IPS-18a (cell line): ENCODE results near the gene STRIP1.

Experiments used
- H3K27ac ChIP-seq: one replicate; pipeline ENCODE4 v1.5.1; 2013; ENCODE audit warnings: low read length
- H3K27me3 ChIP-seq: one replicate; pipeline ENCODE4 v1.6.1; 2013; ENCODE audit warnings: mild to moderate bottlenecking, low read length; ENCODE audit not compliant: control insufficient read depth, insufficient read depth
- H3K36me3 ChIP-seq: one replicate; pipeline ENCODE4 v1.6.1; 2013; ENCODE audit warnings: low read depth, low read length; ENCODE audit not compliant: control insufficient read depth
- H3K4me1 ChIP-seq: one replicate; pipeline ENCODE4 v1.6.1; 2013; ENCODE audit warnings: low read depth, low read length; ENCODE audit not compliant: control insufficient read depth
- H3K4me3 ChIP-seq: one replicate; pipeline ENCODE4 v1.5.1; 2013; ENCODE audit warnings: low read length
- H3K9ac ChIP-seq: one replicate; pipeline ENCODE4 v1.6.1; 2013; ENCODE audit warnings: mild to moderate bottlenecking, low read length, moderate library complexity
- H3K9me3 ChIP-seq: one replicate; pipeline ENCODE4 v1.6.1; 2013; ENCODE audit warnings: low read depth, low read length; ENCODE audit not compliant: control insufficient read depth

STRIP1 gene

GRCh38 chr1:110055493-110056284 lies 21.3 kb downstream of the STRIP1 start:
- no peak overlapping the region for H3K4me3 ChIP-seq
- H3K9me3 ChIP-seq: no peaks in the 10 kb centered on the region
- peaks cover 74% of the 10 kb centered on the region for H3K36me3 ChIP-seq
- H3K9ac ChIP-seq: no peak overlapping the region
- no peaks in the 10 kb centered on the region for H3K27me3 ChIP-seq
- H3K4me1 ChIP-seq: no peaks in the 10 kb centered on the region
- no peak overlapping the region for H3K27ac ChIP-seq

- H3K36me3 ChIP-seq: peaks cover 68% of the 10 kb centered on the region
- H3K4me1 ChIP-seq: no peaks in the 10 kb centered on the region
- no peak overlapping the region for H3K4me3 ChIP-seq
- no peaks in the 10 kb centered on the region for H3K9me3 ChIP-seq
- no peak overlapping the region for H3K9ac ChIP-seq
- H3K27me3 ChIP-seq: no peaks in the 10 kb centered on the region
- H3K27ac ChIP-seq: no peak overlapping the region
These were observed 21.9 kb downstream of the STRIP1 start for GRCh38 chr1:110056285-110056683.

GRCh38 chr1:110056776-110057175 lies 22.4 kb downstream of the STRIP1 start:
- Histone ChIP-seq H3K27ac (no peak overlapping the region), H3K9me3 (no peaks in the 10 kb centered on the region), H3K27me3 (no peaks in the 10 kb centered on the region), H3K4me3 (no peak overlapping the region), H3K9ac (no peak overlapping the region), H3K4me1 (no peaks in the 10 kb centered on the region), H3K36me3 (peaks cover 63% of the 10 kb centered on the region)

GRCh38 chr1:110057963-110058518 lies 23.6 kb downstream of the STRIP1 start:
- no peaks in the 10 kb centered on the region for H3K27me3 ChIP-seq
- no peak overlapping the region for H3K27ac ChIP-seq
- H3K36me3 ChIP-seq: peaks cover 51% of the 10 kb centered on the region
- H3K4me1 ChIP-seq: no peaks in the 10 kb centered on the region
- H3K9me3 ChIP-seq: no peaks in the 10 kb centered on the region
- H3K4me3 ChIP-seq: no peak overlapping the region
- H3K9ac ChIP-seq: no peak overlapping the region

- Histone ChIP-seq H3K27me3 (no peaks in the 10 kb centered on the region), H3K9me3 (no peaks in the 10 kb centered on the region), H3K4me1 (no peaks in the 10 kb centered on the region), H3K9ac (no peak overlapping the region), H3K4me3 (no peak overlapping the region), H3K36me3 (peaks cover 45% of the 10 kb centered on the region), H3K27ac (no peak overlapping the region)
These were observed 24.2 kb downstream of the STRIP1 start for GRCh38 chr1:110058591-110058990.

GRCh38 chr1:110059133-110059863 lies 24.9 kb downstream of the STRIP1 start:
- Histone ChIP-seq H3K9me3 (no peaks in the 10 kb centered on the region), H3K9ac (no peak overlapping the region), H3K27me3 (no peaks in the 10 kb centered on the region), H3K27ac (no peak overlapping the region), H3K4me3 (no peak overlapping the region), H3K36me3 (peaks cover 40% of the 10 kb centered on the region), H3K4me1 (no peaks in the 10 kb centered on the region)

GRCh38 chr1:110060034-110060661 lies 25.7 kb downstream of the STRIP1 start:
- Histone ChIP-seq H3K9me3 (no peaks in the 10 kb centered on the region), H3K4me3 (no peak overlapping the region), H3K9ac (no peak overlapping the region), H3K27ac (no peak overlapping the region), H3K36me3 (peaks cover 32% of the 10 kb centered on the region), H3K4me1 (no peaks in the 10 kb centered on the region), H3K27me3 (peaks cover 1% of the 10 kb centered on the region)

- Histone ChIP-seq H3K27me3 (peaks cover 6% of the 10 kb centered on the region), H3K27ac (no peak overlapping the region), H3K9me3 (no peaks in the 10 kb centered on the region), H3K4me1 (no peaks in the 10 kb centered on the region), H3K36me3 (peaks cover 27% of the 10 kb centered on the region), H3K4me3 (no peak overlapping the region), H3K9ac (no peak overlapping the region)
These were observed 26.2 kb downstream of the STRIP1 start for GRCh38 chr1:110060662-110061060.

- H3K4me1 ChIP-seq: no peaks in the 10 kb centered on the region
- H3K4me3 ChIP-seq: no peak overlapping the region
- H3K27me3 ChIP-seq: peaks cover 13% of the 10 kb centered on the region
- H3K36me3 ChIP-seq: peaks cover 20% of the 10 kb centered on the region
- H3K27ac ChIP-seq: no peak overlapping the region
- H3K9me3 ChIP-seq: no peaks in the 10 kb centered on the region
- no peak overlapping the region for H3K9ac ChIP-seq
These were observed 26.9 kb downstream of the STRIP1 start for GRCh38 chr1:110061341-110061740.

GRCh38 chr1:110062612-110063011 lies 28.2 kb downstream of the STRIP1 start:
- H3K27me3 ChIP-seq: peaks cover 26% of the 10 kb centered on the region
- no peaks in the 10 kb centered on the region for H3K9me3 ChIP-seq
- H3K4me1 ChIP-seq: peaks cover 1% of the 10 kb centered on the region
- no peak overlapping the region for H3K4me3 ChIP-seq
- no peak overlapping the region for H3K9ac ChIP-seq
- peaks cover 7% of the 10 kb centered on the region for H3K36me3 ChIP-seq
- no peak overlapping the region for H3K27ac ChIP-seq

- Histone ChIP-seq H3K4me3 (no peak overlapping the region), H3K27me3 (peaks cover 37% of the 10 kb centered on the region), H3K4me1 (peaks cover 8% of the 10 kb centered on the region), H3K9me3 (no peaks in the 10 kb centered on the region), H3K9ac (no peak overlapping the region), H3K27ac (no peak overlapping the region), H3K36me3 (peaks cover 1% of the 10 kb centered on the region)
These were observed 29.4 kb downstream of the STRIP1 start for GRCh38 chr1:110063781-110064180.
